SHP77 treated with DMSO at 0.1 percent for 48 hours (cell line): ENCODE results near the gene PCED1A.

ENCODE experiments used
- DNase-seq: peaks from one replicate; lab custom pipeline; 2025; lab: John Stamatoyannopoulos, UW

Gene PCED1A

DNA sequence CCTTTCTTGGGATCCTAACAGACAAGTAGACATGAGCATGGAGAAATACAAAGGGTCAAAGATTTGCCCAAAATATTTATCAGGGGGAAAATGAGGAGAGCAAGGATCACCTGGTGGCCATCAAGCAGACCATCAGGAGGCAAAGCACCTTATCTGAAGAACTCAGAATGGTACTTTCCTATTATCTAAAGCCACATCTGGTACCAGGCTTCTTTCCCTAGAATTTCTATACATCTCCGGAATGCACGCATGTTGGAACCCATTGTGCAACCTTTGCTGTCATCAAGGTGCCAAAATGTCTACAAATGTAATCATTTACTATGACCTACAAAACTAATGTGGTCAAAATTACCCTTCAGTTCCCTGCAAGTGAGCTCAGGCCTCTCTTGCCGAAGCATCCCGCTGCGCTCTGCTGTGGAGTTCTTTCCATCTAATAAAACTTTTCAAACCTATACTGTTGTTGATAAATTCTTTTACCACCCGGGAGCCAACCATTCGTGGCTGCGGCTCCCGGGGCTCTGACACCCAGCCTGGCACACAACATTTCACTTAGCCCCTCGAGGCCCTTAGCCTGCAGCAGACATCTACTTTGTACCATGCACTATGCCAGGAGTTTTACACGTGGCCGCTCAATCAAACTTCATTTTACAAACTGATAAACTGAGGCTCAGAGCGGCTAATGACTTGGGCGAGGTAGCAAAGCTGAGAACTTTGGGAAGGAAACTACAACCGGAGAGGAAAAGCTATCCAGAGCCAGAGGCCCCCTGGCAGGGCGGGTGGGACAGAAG is 36.2 kb downstream of the PCED1A start:
- DNase-seq: no peak

DNA sequence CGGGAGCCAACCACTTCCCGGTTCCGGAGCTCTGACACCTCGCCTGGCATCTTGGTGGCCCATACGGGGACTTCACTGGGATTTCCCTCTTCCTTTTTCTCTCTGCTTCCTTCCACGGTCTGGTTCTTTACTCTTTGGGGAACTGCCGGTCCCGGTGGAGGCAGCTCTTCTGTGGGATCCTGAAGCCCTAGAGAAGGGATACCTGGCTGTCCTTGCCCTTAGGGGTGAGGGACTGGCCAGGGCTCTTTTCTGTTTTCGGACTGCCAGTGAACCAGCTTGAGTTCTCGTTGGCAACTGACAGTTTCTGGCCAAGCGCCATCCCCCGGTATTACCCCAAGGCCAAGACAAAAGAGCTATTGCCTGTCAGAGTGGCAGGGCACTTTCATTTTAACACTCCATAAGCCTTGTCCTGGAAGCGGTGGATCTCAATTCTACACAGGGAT is 39.1 kb downstream of the PCED1A start:
- DNase-seq: no peak

DNA sequence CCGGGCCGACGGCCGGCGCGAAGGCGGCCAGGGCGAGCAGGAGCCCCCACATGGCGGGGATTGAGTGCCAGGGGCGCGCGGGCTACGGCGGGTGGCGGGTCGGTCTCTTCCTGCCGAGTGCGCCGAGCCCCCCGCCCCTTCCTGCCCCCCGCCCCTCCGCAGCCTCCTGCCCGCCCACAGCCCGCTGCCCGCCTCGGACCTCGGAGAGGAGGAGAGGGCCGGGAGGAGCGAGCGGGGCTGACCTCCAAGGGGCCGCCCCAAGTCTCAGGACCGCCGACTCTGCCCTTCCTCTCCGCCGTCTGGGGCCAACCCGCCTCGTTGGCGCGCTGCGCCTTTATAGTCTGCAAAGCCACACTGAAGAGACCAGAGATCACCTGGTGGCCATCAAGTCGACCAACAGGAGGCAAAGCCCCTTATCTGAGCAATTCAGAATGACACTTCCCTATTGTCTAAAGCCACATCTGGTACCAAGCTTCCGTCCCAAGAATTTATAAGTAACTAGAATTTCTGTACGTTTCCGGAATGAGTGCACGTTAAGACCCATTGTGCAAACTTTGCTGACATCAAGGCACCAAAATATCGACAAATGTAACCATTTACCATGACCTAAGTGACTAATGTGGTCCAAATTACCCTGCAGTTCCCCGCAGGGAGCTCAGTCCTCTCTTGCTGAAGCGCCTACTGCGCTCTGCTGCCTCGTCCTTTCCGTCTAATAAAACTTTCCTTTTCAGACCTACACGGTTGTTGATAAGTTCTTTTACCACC is 39.8 kb downstream of the PCED1A start, which contains the start of gene CPXM1:
CPXM1 (minus strand) TSS at position 107 of the 765 bp plus-strand sequence; CDS start at position 52, 55 bp downstream.
- DNase-seq: no peak

DNA sequence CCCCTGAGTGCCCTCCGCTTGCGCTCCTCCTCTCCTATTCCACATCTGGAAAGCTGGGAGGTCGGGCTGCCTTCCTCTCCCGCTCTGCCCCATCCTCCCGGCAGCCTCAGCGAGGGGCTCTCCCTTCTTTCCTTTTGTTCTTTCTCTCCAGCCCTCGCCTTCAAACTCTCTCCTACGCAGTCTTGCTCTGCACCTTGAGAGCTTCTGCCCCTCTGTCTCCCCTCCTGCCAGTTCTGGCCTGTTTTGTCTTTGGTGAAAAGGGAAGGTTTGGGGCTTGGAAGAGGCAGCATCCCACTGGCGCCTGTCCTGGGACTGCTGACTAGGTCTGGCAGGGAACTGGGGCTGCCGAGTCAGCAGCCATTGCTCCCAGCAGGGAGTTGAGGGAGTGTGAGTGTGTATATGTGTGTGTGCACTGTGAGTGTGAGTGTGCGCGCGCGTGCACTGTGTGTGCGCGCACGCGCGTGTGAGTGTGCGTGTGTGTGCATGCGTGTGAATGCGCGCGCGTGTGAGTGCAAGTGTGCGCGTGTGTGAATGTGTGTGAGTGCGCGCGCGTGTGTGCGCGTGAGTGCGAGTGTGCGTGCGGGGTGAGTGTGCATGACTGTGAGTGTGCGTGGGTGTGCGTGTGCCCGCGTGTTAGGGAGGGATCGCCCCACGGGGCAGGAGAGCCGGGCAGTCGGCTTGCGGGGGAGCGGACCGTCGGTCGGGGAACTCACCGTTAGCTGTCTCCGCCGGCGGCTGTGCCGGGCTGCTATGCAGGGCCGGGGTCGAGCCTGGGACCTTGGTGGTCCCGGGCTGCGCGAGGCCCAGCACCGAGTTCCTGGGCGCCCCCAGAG is 40.6 kb downstream of the PCED1A start:
- DNase-seq: no peak

GRCh38 chr20:2799271-2799670 is 41.2 kb downstream of the PCED1A start:
- DNase-seq: no peak

- DNase-seq: no peak
These were observed 41.6 kb downstream of the PCED1A start for GRCh38 chr20:2798814-2799213.

- DNase-seq: no peak
These were observed 42.2 kb downstream of the PCED1A start for GRCh38 chr20:2798095-2798805.

- no peak for DNase-seq
These were observed 43.1 kb downstream of the PCED1A start for GRCh38 chr20:2797136-2797983.

DNA sequence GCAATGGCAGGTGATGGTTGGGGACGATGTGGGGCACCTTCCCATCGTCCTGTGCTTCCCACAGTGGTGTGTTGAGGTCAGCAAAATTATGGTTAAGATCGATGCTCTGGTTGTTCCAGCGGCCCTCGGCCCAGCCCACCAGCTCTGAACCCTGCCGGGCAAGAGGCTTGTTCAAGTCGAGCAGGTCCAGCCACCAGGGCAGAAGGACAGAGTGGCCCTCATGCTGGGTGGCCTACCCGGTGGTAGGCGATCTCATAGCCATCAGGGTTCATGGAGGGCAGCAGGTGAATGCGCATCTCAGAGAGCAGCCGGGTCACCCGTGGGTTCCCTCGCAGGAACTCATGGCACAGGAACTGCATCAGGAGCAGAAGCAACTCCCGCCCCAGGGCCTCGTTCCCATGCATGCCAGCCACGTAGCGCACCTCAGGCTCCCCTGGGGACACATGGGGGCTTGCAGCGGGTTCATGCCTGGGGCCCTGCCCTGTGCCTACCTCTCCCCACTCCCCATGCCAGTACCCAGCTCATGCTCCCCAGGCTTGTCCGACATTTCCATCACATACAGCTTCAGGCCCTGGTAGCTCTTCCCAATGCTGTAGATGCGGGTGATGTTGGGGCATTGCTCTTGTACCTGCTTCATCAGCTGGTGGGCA is 44.3 kb downstream of the PCED1A start:
- DNase-seq: no peak

DNA sequence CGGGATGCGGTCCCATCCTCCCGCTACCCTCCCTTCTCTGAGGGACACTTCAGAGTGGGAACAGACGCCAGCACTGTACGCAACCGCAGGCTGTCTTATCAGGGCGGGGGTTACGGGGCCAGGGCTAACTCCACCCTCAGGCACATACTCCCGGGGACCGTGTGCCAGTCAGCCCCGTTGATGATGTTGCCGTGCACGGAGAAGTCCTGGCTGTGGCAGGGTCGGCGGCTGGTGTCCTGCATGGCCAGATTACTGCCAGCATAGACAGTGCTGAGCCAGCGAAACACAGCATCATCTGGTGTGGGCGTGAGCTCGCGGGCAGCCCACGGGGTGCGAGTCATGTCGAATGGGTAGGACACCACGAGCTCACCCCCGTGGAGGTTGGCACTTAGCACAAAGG is 45.0 kb downstream of the PCED1A start:
- no peak for DNase-seq

DNA sequence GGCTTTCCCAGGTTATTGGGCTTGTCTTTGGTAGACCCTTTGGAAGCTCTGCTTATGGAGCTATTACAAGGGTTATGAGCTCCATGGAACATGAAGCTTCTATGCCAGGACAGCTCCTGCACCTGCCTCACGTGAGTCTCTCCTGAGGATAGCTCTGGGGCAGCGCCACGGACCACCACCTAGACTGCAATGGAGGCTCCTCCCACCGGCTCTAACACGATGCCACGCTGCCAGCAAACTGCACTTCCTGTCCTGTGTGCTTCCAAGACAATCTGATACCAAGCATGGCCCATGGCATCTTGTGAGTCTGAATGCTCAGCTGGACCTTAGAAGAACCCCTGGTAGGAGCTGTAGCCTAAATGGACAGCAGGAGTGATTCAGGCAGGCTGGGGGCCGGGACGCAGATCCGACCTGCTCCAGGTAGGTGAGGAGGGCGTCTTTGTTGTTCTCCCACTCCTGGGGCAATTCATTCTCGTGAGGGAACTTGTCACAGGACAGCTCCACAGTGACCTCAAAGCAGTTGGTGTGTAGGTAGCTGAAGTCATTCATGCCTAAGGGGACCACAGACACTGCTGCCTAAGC is 45.5 kb downstream of the PCED1A start:
- DNase-seq: no peak

- no peak for DNase-seq
These were observed 46.2 kb downstream of the PCED1A start for GRCh38 chr20:2794202-2794748.

- no peak for DNase-seq
These were observed 47.0 kb downstream of the PCED1A start for GRCh38 chr20:2793471-2793870.
